Stimulated activated effector memory CD8-positive, alpha-beta T cell treated with anti-CD3 and anti-CD28 coated beads, Interleukin-12 subunit alpha, Interleukin-12 subunit beta, amount 100 ng/mL, for 72 hours (primary cell): ENCODE measurements around the gene SOX30.
A peak's percentile ranks its signal among the peaks of the same experiment; 100 is the strongest.
"Not testable (repeated sequence)": the region's sequence is repeated elsewhere in the genome, so short reads cannot be mapped to it uniquely, and the experiment has no call there.

Source experiments
- ATAC-seq: fragments of 150-1000 bp; cut with Tn5 transposase; 2 replicates; pipeline ENCODE4 v1.10.0; 2021
- DNase-seq, 2 donors: peaks; one replicate each; pipeline ENCODE4 v3.0.0; 2021 to 2022; ENCODE audit warnings: low spot score in 2 of 2
- H3K27ac Mint-ChIP-seq: one replicate; pipeline ENCODE4 v1.8.0; 2022; ENCODE audit warnings: mild to moderate bottlenecking, mixed read lengths
- H3K36me3 Mint-ChIP-seq: one replicate; pipeline ENCODE4 v1.8.0; 2022; ENCODE audit warnings: mild to moderate bottlenecking, mixed read lengths
- H3K4me1 Mint-ChIP-seq: one replicate; pipeline ENCODE4 v1.8.0; 2022; ENCODE audit warnings: mixed read lengths
- H3K4me3 Mint-ChIP-seq: one replicate; pipeline ENCODE4 v1.8.0; 2022; ENCODE audit warnings: mild to moderate bottlenecking, mixed read lengths
- H3K9me3 Mint-ChIP-seq: one replicate; pipeline ENCODE4 v1.8.0; 2022; ENCODE audit warnings: mixed read lengths

Gene SOX30

DNA sequence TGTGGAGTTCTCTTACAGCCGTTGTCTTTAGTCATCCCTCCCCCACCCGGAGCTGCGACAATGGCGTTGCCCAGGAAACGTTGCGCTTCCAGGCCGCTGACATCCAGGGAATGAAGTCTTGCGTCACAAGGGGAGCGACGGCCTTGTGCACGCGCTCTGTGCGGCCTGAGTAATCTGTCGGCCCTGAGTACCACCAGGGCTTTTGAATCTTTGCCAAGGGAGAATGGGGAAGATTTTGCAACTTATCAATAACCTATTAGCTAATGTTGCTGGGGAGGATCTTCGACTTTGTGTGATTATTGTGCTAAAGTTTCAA lies at the start of gene SOX30:
Gene SOX30 (minus strand): TSS at position 62 of the 316 bp plus-strand sequence. CDS start 360 bp downstream, outside the sequence.
- Mint-ChIP-seq H3K36me3 (no peaks in the 10 kb centered on the region), H3K4me1 (peaks cover 13% of the 10 kb centered on the region), H3K4me3 (peak within 1 kb of the TSS; percentile 72), H3K27ac (peak within 1 kb of the TSS; percentile 77), H3K9me3 (peaks cover 11% of the 10 kb centered on the region)
- DNase-seq (no peak), ATAC-seq (no peak)

DNA sequence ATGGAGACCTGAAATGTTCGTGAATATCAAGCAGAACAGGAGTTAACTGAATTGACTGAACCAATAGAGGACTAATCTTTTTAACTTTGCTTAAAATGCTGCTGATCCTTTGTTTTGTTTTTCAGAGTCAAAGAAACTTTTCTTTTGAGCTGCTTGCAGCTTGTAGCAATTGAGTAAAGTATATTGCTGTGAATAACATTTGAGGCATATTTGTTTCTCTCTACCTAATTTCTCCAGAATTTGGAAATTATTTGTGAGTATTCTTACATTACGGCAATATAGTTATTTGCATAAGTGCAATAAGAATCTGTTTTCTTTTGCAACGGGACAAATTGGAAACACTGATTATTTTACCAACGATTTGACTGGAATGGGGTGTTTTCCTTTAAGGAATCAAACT lies 46.4 kb upstream of the SOX30 start:
- not testable (repeated sequence) for H3K9me3 Mint-ChIP-seq, H3K4me3 Mint-ChIP-seq, H3K4me1 Mint-ChIP-seq, H3K27ac Mint-ChIP-seq, DNase-seq, H3K36me3 Mint-ChIP-seq, ATAC-seq

DNA sequence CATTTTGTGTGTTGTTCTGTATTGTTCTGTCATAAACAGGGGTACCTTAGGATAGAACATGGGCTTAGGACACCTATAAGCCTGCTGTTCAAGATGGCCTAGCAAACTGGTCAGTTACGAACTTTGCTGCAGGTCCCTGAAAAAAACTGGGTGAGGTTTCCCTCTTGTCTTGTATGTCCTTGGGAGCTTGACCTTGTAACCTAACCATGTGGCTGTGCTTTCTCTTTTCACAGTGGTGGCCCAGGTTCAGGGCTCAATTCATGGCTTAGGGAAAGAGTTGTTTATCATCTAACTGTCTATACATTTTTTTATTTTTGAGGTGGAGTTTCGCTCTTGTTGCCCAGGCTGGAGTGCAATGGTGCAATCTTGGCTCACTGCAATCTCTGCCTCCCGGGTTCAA lies 43.9 kb upstream of the SOX30 start:
- not testable (repeated sequence) for ATAC-seq, H3K4me3 Mint-ChIP-seq, H3K4me1 Mint-ChIP-seq, DNase-seq, H3K27ac Mint-ChIP-seq, H3K9me3 Mint-ChIP-seq, H3K36me3 Mint-ChIP-seq

GRCh38 chr5:157693816-157694215 lies 41.6 kb upstream of the SOX30 start:
- not testable (repeated sequence) for ATAC-seq, DNase-seq, H3K4me3 Mint-ChIP-seq, H3K9me3 Mint-ChIP-seq, H3K27ac Mint-ChIP-seq, H3K36me3 Mint-ChIP-seq, H3K4me1 Mint-ChIP-seq

DNA sequence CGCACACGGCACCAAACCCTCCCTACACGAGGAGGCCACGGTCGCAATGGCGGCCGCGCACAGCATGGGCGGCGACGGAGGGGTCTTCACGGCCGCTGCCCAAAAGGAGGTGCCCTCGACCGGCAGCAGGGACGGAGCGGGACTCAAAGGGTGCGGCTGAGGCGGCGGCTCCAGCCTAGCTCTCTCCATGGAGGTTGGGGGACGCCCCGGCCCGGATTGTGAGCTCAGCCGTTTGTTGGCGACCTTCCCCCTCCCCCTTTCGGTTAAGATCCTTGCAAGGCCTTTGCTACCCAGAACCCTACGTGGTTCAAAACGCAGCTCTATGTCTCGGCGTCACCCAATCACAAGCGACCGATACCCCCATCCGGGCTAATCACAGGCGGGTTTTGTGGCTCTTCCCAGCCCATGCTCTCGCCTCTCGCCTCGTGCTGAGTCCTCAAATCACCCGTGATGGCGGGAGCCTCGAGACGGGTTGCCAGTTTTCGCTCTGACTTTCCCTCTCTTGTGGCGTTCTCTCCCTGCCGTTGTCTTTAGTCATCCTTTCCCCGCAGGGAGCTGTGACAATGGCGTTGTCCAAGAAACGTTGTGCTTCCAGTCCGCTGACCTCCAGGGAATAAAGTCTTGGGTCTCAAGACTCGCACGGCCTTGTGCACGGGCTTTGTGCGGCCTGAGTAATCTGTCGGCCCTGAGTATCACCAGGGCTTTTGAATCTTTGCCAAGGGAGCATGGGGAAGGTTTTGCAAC lies 38.6 kb upstream of the SOX30 start:
- H3K9me3 Mint-ChIP-seq, result no peaks in the 10 kb centered on the region
- H3K27ac Mint-ChIP-seq, result no peak overlapping the region
- no peaks in the 10 kb centered on the region for H3K4me1 Mint-ChIP-seq
- H3K4me3 Mint-ChIP-seq, result no peak overlapping the region
- no peak for ATAC-seq
- no peak for DNase-seq
- H3K36me3 Mint-ChIP-seq, result no peaks in the 10 kb centered on the region

DNA sequence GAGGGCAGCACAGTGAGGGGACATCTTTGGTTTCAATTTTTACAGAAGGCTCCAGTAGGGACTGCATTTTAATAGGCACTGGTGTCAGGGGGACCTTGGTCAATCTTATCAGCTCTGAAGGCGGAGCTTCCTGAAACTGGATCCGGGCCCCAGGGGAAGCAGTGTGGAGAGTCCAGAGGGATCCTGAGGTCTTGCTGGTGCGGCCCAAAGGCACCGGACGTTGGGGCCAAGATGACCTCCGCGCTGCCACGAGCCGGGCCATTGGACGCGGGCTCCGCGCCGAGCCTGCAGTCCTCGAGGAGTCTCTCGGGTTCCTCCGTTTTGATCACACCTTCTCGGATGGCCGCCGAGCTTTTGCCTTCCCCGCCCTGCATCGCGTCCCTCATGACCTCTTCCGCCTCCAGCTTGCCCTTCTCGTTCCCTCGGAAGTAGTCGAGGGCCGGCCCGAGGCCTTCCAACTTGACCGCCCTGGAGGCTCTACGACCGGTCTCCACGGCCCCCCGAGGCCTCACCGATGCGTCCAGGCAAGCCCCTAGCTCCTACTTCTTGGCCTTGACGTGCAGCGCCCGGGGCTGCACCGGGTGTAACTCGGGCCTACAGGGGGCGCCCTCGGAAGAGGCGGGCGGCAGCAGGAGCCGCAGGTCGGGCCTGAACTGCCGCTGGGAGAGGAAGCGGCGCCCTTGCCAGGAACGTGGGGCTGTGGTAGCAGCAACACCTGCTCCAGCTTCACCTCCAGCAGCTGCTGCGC lies 37.9 kb upstream of the SOX30 start:
- H3K27ac Mint-ChIP-seq, result no peak overlapping the region
- DNase-seq (no peak), ATAC-seq (peak; percentile 55)
- no peaks in the 10 kb centered on the region for H3K4me1 Mint-ChIP-seq
- H3K4me3 Mint-ChIP-seq, result no peak overlapping the region
- no peaks in the 10 kb centered on the region for H3K9me3 Mint-ChIP-seq
- no peaks in the 10 kb centered on the region for H3K36me3 Mint-ChIP-seq

- H3K27ac Mint-ChIP-seq, result no peak overlapping the region
- DNase-seq (no peak), ATAC-seq (no peak)
- H3K9me3 Mint-ChIP-seq, result no peaks in the 10 kb centered on the region
- no peak overlapping the region for H3K4me3 Mint-ChIP-seq
- H3K36me3 Mint-ChIP-seq, result no peaks in the 10 kb centered on the region
- H3K4me1 Mint-ChIP-seq, result no peaks in the 10 kb centered on the region
These were observed 34.9 kb upstream of the SOX30 start for GRCh38 chr5:157687198-157687554.

- not testable (repeated sequence) for H3K4me3 Mint-ChIP-seq, ATAC-seq, H3K4me1 Mint-ChIP-seq, H3K36me3 Mint-ChIP-seq, H3K9me3 Mint-ChIP-seq, DNase-seq
- H3K27ac Mint-ChIP-seq, result peak overlapping the region; percentile 53
These were observed 34.3 kb upstream of the SOX30 start for GRCh38 chr5:157686276-157687197.

DNA sequence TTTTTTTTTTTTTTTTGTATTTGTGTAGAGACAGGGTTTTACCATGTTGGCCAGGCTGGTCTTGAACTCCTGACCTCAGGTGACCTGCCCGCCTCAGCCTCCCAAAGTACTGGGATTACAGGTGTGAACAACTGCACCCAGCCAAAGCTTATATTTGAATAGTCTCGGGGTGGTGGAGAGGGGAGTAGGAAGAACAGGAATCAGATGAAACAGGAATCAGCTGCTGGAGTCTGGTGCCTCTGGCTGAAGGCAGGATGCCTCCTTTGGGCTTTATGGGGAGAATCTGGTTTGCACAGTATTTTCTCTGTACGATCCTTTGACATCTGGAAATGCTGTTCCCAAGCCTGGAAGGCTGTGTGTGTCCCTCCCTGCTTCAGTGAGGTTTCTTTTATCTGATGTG lies 30.0 kb upstream of the SOX30 start:
- Mint-ChIP-seq H3K4me1 (no peaks in the 10 kb centered on the region), H3K36me3 (no peaks in the 10 kb centered on the region), H3K9me3 (no peaks in the 10 kb centered on the region), H3K4me3 (no peak overlapping the region), H3K27ac (no peak overlapping the region)
- DNase-seq (peak in 1 of 2 donors; percentile 23), ATAC-seq (no peak)

DNA sequence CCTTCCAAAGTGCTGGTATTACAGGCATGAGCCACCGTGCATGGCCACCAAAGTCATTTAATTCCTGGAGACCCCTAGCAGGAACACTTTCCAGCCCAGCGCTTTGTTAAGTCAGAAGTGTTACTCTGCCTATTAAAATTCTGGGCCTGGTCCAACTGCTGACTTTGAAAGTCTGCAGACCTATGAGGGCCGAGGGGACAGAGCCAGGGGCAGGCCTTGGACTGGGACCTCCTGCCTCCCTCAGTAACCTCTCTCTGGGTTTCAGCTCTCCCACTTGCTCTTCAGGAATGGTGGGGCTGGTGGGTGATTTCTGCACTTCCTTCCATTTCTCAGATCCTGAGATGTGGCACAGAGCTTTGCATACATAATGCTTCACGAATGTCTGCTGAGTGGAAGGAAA lies 28.8 kb upstream of the SOX30 start:
- ATAC-seq (no peak), DNase-seq (peak in 1 of 2 donors; percentile 34)
- Mint-ChIP-seq H3K36me3 (no peaks in the 10 kb centered on the region), H3K4me1 (no peaks in the 10 kb centered on the region), H3K4me3 (no peak overlapping the region), H3K9me3 (no peaks in the 10 kb centered on the region), H3K27ac (no peak overlapping the region)

DNA sequence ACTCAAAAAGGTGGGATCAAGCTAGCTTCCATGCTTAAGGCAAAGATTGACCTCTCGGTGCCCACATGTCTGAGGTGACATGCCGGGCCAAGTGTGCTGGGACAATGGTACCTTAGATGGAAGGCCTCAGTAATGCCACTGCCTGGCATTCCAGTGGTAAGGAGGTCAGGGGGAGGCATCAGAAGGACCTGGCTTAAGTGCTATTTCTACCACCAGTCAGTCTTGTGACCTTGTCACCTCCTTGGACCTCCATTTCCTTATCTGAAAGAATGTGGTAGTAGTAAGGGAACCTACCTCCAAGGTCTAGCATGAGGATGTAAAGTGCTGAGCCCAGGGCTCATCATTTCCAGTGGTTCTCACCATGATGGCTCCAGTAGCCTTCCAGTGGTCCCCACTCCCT lies 28.0 kb upstream of the SOX30 start:
- Mint-ChIP-seq H3K36me3 (no peaks in the 10 kb centered on the region), H3K27ac (no peak overlapping the region), H3K4me3 (no peak overlapping the region), H3K9me3 (no peaks in the 10 kb centered on the region), H3K4me1 (no peaks in the 10 kb centered on the region)
- ATAC-seq (no peak), DNase-seq (peak in 1 of 2 donors; percentile 38)

- DNase-seq, result peak in 1 of 2 donors; percentile 28
- Mint-ChIP-seq H3K27ac (no peak overlapping the region), H3K4me3 (no peak overlapping the region), H3K4me1 (no peaks in the 10 kb centered on the region), H3K36me3 (no peaks in the 10 kb centered on the region), H3K9me3 (no peaks in the 10 kb centered on the region)
- no peak for ATAC-seq
These were observed 27.6 kb upstream of the SOX30 start for GRCh38 chr5:157679801-157680200.

- Mint-ChIP-seq H3K27ac (no peak overlapping the region), H3K36me3 (no peaks in the 10 kb centered on the region), H3K4me1 (no peaks in the 10 kb centered on the region), H3K4me3 (no peak overlapping the region), H3K9me3 (no peaks in the 10 kb centered on the region)
- no peak for ATAC-seq
- DNase-seq, result no peak
These were observed 25.7 kb upstream of the SOX30 start for GRCh38 chr5:157677931-157678330.

DNA sequence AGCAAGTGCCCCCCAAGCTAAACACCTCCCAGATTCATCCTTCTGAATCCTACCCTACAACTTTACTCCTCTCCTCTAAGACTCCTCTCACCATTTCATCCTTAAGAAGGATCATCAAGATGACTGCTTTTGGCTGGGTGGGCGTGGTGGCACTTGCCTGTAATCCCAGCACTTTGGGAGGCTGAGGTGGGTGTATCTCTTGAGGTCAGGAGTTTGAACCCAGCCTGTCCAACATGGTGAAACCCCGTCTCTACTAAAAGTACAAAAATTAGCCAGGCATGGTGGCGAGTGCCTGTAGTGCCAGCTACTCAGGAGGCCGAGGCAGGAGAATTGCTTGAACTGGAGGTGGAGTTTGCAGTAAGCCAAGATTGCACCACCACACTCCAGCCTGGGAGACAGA lies 22.1 kb upstream of the SOX30 start:
- peaks cover 28% of the 10 kb centered on the region for H3K4me1 Mint-ChIP-seq

DNA sequence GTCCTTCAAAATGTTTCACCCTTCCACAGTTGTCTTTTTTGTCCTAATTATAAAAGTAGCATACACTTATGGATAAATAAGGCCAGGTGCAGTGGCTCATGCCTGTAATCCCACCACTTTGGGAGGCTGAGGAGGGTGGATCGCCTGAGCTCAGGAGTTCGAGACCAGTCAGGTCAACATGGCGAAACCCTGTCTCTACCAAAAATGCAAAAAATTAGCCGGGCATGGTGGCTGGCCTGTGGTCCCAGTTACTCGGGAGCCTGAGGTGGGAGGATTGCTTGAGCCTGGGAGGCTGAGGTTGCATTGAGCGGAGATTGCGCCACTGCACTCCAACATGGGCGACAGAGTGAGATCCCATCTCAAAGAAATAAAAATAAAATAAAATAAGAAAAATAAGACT lies 20.7 kb upstream of the SOX30 start:
- no peak overlapping the region for H3K27ac Mint-ChIP-seq
- no peaks in the 10 kb centered on the region for H3K9me3 Mint-ChIP-seq
- ATAC-seq, result no peak
- H3K4me1 Mint-ChIP-seq, result peaks cover 28% of the 10 kb centered on the region
- no peak overlapping the region for H3K4me3 Mint-ChIP-seq
- H3K36me3 Mint-ChIP-seq, result no peaks in the 10 kb centered on the region
- DNase-seq, result peak in 1 of 2 donors; percentile 36

More for the DNA sequence above, 22.1 kb upstream of the SOX30 start:
- ATAC-seq, H3K4me3 Mint-ChIP-seq, H3K36me3 Mint-ChIP-seq, H3K27ac Mint-ChIP-seq, H3K9me3 Mint-ChIP-seq: not testable (repeated sequence)
- peak in 1 of 2 donors; percentile 41 for DNase-seq
